ENCODE measurements around the gene CNDP2.

GRCh38 chr18:74457043-74457724 is 39.0 kb upstream of the CNDP2 start, which contains the start of gene DIPK1C:
- TF ChIP-seq CTCF (IDR thresholded peaks at IDR 0.05; ENCODE audit: low read length) = no peak
- TF ChIP-seq EZH2 (IDR thresholded peaks at IDR 0.05; ENCODE audit: borderline replicate concordance, low read length) = no peak

Data from OCI-LY1 (cell line).